NCI-H1417 (cell line): ENCODE results near the gene ALK.

Source experiments
- DNase-seq, 3 experiments: peaks; one replicate each; lab custom pipeline; 2025; lab: John Stamatoyannopoulos, UW

ALK gene

DNA sequence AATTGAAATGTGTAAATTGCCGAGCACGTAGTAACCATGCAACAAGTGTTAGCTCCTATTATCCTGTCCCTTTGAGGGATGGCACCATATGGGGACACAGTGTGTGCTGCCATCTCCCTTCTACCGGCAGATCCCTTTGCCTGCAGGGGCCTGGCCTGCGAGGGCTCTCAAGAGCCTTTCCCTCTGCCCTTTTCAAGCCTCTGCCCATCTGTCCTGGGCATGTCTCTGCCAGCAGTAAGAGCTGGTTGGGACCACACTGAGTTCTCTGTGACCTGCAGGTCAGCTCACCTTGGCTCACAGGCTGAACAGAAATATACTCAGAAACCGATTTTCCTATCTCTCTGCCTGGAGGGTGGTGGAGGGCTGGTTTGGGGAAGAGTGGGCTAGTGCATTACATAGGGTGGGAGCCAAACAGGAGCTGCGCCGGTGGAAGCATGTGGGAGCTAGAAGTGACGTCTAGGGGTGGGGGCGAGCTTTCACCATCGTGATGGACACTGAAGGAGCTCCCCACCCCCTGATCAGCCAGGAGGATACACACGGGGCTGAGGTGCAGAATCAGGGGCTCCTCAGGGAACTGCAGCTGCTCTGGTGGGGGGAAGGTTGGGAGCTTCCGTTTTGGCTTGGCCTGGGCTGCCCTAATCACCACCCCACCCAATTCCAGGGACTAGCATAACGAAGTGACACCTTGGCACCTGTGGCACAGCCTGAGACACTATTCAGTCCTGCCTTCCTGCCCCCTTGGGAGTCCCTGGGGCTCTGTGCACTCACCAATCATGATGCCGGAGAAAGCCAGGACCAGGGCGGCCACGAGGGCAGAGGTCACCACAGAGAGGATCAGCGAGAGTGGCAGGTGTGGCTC lies 696.5 kb downstream of the ALK start:
- DNase-seq, result no peak

DNA sequence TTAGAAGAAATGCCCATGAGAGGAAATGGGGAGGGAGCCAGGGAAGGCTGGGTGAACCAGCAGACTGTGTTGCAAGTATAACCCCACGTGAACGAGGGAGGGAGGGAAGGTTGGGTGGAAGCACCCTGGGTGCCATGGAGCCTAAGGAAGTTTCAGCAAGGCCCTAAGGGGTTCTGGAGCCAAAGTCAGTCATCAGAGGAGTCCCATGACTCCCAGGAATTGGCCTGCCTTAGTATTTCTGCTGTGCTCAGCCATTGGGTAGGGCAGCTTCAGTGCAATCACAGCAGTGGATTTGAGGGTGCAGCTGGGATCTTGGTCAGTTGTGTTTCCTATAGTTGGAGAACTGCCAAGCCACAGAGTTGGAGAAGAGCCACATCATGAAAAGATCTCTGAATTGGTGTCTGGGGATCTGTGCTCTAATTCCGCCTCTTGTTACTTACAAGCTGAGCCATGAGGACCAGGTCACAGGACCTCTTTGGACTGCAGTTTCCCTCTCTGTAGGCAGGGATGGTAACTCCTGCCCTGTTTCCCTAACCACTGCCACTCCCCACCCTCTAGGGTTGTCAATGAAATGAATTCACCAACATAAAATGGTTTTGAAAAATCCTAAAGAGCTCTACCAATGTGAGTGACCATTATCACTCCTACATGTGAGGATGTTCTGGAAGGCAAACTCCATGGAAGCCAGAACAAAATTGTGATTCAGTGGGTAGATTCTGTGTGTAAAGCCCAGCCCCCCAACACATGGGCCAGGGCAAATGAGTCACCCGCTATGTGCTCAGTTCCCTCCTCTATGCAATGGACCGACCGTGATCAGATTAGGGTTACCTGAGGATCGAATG lies 697.3 kb downstream of the ALK start:
- peak in 2 of 3 experiments; percentile 15 to 73 for DNase-seq

DNA sequence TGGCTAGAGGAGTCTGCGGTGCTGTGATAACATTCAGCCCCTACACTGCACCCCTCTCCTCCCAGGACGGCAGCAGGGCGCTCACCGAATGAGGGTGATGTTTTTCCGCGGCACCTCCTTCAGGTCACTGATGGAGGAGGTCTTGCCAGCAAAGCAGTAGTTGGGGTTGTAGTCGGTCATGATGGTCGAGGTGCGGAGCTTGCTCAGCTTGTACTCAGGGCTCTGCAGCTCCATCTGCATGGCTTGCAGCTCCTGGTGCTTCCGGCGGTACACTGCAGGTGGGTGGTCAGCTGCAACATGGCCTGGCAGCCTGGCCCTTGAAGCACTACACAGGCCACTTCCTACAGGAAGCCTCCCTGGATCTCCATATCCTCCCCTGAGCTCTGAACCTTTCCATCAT lies 698.1 kb downstream of the ALK start:
- DNase-seq, result no peak

DNA sequence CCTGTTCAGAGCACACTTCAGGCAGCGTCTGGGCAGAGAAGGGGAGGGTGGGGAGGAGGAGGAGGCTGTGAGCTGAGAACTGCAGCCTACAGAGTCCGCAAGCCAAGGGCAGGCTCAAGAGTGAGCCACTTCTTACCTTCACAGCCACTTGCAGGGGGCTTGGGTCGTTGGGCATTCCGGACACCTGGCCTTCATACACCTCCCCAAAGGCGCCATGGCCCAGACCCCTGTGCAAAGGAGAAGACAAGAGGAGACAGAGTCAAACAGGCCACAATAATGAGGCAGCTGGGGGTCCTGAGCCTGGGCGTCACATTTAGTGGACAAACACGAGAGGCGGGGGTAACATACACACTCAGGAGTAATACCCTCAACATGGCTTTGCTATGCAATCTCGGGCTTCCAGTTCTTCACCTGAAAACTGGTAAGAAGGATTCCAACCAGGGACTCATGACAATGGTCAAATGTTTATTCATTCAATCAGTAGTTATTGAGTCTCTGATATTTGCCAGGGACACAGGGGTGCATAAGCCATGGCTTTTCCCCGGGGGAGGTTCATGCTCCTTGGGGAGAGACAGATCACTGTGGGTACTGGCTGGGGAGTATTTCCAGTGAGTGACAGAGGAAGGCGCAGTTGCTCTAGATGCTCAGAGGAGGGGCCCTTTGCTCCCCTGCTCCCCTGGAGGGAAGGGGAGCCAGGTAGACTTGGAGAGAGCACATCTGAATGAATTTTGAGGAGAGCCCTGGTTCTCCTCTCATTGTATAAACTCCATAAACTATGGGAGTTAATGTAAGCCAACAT lies 698.8 kb downstream of the ALK start:
- DNase-seq, result no peak

DNA sequence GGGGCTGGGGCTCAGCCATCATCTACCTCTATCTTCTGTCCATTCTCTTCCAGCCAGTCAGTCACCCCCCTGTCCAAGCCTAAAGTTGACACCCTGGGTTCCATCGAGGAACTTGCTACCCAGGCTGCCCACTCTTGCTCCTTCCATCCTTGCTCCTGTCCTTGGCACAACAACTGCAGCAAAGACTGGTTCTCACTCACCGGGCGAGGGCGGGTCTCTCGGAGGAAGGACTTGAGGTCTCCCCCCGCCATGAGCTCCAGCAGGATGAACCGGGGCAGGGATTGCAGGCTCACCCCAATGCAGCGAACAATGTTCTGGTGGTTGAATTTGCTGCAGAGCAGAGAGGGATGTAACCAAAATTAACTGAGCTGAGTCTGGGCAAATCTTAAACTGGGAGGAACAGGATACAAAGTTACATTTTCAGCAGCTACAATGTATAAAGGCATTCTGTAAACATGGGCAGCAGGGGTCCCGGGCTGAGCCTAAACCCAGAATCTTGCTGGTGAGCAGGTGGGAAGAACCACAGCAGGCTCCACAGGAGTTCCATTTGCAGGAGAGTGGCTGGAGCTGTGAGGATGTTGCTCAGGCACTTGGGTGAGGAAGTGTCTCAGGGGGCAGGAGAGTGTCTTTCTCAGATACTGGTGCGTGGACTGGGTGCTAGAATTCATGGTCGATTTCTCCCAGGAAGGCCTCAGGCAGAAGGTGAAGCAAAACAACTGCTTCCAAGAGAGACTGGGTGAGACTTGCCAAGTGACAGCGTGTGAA lies 700.7 kb downstream of the ALK start:
- no peak for DNase-seq

DNA sequence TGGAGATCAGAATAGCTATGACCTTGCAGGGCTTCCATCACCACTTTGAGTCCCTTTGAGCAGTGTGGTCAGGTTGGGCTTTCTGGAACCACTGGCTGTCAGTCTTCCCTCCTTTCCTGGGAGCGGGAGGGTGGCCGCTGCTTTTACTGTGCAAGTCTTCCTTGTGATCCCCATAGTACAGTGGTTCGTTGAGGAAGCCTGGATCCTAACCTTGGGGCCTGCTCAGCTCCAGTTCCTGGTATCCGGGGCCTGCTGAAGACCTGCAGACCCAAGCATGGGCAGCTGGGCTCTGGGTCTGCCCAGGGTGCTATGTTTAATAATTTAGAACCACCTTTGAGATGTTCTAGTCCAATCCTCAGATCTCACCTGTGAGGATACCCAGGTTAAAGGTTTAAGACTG lies 702.0 kb downstream of the ALK start:
- no peak for DNase-seq

DNA sequence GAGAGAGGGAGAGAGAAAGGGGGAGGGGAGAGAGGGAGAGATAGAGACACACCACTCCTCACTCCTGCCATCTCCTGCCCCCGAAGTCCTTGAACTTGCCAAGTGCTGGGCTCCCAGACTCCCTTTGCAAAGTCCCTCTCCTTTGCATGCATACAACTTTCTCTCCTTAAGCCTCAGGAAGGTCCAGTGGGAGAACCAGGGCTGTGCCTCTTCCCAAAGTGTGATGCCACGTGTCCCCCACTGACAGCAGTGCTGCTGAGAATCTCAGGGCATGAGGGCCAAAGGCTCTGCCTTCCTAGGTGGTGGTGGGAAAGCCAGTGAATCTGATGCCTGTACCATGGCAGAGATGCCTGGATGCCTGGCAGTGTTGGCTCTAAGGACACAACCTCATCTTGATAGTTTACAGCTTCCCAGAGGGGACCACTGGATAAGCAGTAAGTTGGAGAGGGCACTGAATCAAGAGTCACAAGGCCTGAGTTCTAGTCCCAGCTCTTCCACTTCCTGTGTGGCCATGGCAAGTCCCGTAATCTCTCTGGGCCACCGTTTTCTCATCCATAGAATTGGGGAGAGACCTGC lies 702.7 kb downstream of the ALK start:
- DNase-seq, result no peak

DNA sequence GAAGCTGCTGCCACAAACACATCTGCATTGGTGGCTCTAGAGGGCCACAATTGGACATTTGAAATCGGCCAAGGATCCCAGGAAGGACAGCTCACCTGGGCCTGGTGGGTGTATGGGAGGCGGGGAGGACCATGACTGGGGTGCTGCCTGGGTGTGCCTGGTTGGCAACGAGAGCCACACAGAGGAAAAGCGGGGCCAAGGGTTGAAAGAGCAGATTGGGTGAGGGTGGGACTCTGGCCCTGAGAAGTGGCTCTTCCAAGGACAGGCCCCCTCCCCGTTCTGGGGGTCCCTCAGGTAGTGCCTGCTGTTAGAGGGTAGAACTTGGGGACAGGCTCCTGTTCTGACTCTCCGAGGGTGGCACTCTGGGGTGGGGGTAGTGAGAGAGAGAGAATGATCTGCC lies 703.3 kb downstream of the ALK start:
- no peak for DNase-seq

DNA sequence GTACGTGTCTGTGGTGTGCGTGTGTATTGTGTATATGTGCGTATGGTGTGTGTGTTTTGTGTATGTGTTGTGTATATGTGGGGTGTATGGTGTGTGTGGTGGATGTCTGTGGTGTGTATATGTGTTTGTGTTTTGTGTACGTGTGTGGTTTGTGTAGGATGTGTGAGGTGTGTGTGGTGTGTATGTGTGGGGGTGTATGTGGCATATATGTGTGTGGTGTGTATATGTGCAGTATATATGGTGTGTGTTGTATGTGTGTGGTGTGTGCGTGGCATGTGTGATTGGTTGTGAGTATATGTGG lies 704.8 kb downstream of the ALK start:
- DNase-seq, result no peak

DNA sequence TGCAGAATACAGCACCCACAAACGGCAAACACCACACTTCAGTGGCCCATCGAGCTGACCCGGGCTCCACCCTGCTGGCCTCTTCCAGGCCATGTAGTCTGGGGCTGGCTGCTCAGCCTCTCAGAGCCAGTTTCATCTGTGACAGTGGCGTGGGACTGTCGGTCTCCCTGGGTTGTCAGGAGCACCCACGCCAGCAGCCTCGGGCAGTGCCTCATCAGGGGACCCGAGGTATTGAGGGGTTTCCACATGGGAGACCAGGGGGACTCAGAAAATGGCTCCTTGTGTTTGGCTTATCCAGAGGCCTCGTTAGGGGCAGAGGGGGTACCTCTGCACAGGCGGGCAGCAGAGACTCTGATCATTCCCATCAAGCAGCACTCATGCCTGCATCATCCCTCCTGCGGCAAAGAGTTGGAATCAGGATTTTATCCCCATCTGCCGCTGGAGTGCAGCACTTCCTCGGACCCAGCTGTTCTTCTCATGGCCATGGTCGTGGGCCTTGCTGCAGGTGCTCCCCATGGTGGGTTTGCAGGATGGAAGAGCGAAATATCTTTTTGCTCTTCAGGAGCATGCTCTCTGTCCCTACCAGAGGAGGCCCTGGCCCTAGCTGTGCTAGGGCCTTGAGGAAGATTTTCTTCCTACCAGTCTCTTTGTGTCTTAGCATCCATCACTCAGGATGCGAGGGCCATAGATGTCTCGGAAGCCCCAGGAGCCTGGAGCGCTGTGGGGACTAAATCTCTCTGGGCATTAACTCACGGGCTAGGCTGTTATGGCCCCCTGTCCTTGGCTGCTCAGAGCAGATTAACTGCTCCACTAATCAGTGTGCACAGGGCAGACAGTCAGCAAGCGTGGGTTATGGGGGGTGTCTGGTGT lies 705.4 kb downstream of the ALK start:
- DNase-seq, result no peak

DNA sequence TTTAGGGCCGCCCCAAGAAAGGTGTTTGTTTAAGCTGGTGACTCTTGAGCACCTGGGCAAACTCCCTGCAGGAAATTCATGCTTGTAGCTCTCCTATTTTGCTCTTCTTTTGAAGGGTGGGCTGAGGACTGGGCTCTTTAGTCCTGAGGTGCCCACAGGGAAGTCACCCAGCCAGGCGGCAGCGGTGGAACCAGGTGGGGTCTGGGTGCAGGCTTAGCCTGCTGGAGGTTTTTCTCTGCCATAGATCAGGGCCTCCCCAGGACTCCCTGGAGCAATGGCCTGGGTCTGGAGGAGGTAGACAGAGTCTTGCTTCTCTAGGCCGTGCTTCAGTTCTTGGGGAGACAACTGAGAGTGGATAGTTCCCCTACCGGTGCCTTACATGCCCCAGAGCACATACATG lies 706.3 kb downstream of the ALK start:
- DNase-seq, result no peak

DNA sequence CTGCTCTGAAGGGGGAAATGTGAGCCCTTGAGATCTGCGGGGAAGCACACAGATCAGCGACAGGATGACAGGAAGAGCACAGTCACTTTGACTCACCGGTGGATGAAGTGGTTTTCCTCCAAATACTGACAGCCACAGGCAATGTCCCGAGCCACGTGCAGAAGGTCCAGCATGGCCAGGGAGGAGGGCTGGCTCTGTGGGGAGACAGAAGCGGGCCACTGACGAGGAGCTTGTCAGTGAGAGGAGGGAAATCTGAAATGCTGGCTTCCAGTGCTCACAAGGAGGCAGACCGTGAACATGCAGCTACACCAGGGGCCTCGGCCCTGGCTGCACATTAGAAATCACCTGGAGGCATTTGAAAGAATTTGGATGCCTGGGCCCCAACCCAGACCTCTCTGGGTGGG lies 707.5 kb downstream of the ALK start:
- no peak for DNase-seq

DNA sequence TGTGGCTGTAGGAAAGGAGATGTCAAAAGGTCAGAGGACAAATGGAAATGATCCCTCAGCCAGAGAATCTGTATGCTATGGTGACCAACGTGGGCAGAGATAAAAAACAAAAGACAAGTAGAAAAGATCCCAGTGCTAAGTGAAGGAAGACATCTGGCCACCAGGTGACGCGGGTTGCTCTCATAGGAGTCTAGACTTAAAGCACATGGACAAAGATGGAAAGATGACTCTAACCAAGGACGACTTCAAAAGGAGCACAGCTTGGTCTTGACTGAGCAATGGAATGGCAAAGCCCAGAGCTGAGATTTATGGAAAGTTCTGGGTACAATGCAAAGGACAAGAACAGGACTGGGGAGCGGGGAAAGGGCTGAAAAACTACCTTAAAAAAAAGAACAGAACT lies 709.4 kb downstream of the ALK start:
- no peak for DNase-seq

DNA sequence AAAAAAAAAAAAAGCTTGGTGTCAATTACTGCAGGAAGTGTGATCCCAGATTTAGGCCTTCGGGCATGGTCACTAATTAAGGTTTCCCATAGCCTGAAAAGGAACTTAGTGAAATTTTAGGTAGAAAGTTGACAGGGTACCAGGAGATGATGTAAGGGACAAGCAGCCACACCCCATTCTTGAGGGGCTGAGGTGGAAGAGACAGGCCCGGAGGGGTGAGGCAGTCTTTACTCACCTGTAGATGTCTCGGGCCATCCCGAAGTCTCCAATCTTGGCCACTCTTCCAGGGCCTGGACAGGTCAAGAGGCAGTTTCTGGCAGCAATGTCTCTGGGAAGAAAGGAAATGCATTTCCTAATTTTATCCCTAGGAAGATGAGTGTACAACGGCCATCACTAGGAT lies 711.8 kb downstream of the ALK start:
- DNase-seq, result no peak

DNA sequence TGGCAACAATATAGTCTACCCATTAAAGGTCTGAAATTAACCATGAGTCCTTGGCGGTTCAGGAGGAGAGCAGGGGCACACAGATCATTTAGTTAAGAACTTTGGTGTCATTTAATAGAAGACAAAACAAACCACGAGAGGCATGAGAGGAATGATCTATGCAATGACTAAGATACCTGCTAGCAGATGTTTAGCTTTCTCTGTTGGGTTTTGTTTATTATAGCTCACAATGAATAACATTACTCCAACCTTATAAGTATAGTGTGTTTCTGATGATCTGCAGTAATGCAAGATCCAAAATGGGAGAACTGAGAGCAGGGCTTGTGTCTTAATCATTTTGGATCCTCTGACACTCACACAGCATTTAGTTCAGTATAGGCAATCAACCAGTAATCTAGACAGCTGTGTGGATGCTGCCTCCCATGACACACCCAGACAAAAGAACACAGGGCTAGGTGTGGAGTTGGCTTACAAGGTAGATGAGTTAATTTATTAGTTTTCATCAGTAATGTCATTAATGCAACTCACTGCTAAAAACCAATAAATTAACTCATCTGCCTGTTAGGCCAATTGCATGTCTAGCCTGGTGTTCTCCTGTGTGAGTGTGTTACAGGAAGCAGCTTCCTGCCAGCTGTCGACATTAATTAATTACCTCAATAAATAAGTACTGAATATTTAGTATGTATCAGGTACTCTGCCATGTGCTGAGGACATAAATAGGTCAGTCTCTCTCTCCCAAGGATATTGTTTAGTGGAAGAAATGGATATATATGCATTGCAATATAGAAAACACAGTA lies 713.8 kb downstream of the ALK start:
- DNase-seq, result peak in 2 of 3 experiments; percentile 19 to 58

DNA sequence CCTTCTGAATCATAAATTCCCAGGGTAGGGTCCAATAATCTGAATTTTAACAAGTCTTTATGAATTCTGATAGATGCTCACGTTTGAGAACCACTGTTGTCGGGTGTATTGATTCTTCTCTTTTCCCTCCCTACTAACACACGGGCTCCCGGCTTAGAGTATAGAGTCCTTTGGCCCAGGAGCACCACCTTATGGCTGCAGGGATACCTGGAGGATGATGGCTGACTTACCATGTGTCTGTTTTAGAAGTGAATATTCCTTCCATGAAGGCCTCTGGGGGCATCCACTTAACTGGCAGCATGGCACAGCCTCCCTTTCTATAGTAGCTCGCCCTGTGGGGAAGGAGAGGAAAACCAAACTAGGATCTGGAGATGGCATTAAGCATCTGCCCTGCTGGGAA lies 714.4 kb downstream of the ALK start:
- no peak for DNase-seq

DNA sequence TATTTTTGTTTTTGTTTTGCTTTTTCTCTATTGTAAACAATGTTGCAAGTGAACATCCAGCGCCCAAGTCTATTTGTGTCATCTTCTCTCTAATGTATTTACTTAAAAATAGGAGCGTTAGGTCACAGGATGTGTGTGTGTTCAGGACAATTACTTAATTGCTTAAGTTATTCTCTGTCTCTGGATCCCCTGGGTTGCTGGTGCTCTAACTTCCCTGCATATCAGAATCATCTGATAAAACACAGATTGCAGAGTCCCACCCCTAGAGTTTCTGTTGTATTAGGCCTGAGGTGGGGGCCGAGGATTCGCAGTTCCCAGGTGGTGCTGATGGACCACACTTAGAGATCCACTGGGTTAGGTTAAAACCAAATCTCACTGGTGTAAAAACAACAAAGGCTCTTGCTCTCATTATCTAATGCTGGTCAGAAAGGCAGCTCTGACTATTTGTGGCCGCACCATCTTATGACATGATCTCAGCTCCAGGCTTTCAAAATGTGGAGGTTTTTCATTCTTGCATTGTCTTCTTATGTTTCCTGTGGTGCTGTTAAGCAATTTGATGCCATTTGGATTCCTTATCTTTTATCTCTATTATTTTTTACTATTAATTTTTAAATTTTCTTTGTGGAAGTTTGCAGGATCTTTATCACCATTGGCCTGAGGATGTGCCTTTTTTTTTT lies 718.4 kb downstream of the ALK start:
- DNase-seq, result no peak

DNA sequence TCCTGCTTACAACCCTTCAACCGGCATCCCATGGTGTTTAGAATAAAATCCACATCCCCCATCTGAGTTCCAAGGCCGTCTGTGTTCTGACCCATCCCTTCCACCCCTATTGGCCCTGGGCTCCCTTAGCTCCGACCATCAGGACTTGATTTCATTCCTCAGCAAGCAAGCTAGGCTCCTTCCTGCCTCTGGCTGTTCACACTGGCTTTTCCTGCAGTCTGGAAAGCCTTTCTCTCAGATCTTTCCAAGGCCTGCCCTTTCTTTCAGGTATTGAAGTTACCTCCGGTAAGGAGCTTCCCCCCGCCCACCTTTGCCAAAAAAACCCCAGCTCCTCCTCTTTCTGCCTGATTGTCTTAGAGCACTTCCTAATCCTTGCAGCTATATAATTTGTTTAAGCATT lies 719.4 kb downstream of the ALK start:
- no peak for DNase-seq
